ENCODE results near the gene DNAJC6.

The DNAJC6 gene

DNA sequence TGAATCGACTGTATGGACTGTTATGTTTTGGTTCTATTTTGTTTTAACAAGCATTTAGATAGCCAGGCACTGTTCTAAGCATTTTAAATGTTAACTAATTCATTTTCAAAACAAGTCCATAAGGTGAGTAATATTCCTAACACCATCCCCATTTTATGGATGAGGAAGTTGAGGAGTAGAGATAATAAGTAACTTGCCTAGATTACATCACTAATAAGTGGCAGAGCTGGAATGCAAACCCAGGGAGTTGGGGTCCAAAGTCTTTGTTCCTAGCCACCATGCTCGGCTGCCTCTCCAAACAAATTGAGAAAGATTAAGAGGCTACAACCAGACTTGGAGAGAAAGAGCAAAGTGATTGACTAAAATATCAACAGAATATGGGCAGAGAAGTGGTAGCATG is 98.5 kb downstream of the DNAJC6 start:
- DNase-seq (ENCODE audit: low spot score), result no peak

DNA sequence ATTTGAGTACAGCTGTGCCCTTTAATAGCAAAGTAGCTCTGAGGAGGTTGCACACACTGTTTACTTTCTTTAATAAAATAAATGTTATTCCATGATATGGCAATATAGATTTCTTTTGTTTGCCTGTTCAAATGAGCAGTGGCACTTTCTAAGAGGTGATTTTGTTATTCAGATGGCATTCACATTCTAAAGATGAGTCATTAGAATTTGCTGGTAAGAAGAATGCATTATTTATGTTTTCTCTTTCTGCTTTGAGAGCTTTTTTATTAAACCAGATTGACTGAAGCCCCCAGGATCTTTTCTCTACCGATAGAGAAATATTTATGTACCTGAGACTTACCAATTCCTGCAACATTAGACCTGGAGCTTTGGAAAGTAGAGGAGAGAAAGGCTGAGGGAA is 100.0 kb downstream of the DNAJC6 start:
- no peak for DNase-seq (ENCODE audit: low spot score)

DNA sequence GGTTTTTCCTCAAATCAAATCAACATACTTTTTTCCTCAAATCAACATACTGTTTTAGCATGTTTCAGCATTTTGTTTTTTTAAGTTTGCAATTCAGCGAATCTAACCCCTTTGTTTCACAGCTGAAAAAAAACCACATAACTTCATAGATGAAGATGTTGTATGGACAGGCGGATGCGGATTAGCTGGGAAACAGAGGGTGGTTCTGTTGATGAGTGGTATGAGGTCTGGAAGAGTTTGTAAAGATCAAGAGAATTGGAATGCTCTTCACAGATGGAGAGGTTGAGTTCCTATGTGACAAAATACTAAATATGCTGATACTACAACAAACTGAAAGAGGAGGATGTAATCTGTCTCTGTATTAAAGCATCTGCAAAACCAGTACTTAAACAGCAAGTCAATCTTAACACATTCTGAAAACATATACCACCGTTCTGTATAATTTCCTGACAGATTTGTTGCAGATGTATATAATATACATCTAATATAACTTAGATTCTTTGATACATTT is 100.5 kb downstream of the DNAJC6 start:
- DNase-seq (ENCODE audit: low spot score), result no peak

DNA sequence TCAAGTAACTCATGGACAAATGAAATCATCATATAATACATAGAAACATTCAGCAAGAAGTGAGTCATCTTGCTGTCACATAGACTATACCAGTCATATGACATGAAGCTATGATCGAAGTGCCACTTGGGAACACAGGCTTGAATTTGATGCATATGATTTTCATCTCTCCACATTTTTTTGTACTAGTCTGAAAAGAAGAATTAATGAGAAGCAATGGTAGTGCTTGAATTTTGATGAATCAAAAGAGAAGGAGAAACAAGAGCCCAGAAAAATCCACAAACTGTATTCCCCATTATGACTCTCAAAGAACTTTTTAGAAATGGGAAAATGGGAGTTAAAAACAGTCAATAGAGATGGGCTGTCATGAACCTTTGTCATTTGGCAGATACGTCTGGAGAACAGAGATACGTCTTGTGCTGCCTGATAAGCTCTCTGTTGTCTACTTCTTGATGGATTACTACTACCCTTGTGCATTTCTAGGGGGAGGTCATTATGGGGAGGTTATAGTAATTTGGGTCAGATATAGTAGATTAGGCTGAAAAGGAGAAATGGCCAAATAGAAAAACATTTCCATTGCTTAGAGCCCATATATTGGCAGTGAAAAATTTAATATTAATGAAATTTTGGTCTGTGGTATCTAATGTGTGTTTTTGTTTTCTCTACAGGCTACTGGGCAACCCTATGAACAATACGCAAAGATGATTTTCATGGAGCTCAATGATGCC is 103.1 kb downstream of the DNAJC6 start:
- no peak for DNase-seq (ENCODE audit: low spot score)

DNA sequence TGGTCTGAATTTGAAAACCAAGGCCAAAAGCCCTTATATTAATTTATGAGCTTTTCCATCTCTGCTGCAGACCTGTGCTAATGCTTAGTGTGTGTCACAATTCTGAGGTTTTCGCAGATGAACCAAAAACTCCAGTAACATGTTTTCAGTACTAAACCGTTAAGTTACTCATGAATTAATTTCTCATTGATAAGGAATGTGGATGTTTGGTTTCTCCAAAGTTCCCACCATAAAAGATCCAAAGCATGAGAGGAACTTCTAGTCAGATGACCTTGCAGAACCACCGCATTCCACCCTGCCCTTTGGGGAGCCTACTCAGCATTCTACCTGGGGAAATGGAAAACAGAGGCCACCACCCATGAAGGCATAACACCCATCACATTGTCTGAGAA is 103.6 kb downstream of the DNAJC6 start:
- no peak for DNase-seq (ENCODE audit: low spot score)

DNA sequence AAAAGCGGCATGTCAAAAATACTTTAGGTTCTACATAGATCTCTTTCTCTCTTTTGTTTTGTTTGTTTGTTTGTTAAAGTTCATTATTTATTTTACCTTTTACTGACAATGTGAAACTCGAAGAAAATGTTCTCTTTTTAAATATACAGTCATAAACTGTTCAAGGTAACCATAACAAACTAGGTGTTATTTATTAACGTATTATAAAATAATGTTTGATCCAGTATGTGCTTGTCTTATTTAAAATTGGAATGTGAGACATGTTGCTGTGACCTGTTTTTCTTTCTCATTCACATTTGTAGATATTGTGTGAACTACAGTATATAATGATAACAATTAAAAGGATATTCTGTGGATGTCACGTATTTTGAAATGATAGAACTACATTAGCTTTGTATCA is 105.2 kb downstream of the DNAJC6 start:
- no peak for DNase-seq (ENCODE audit: low spot score)

DNA sequence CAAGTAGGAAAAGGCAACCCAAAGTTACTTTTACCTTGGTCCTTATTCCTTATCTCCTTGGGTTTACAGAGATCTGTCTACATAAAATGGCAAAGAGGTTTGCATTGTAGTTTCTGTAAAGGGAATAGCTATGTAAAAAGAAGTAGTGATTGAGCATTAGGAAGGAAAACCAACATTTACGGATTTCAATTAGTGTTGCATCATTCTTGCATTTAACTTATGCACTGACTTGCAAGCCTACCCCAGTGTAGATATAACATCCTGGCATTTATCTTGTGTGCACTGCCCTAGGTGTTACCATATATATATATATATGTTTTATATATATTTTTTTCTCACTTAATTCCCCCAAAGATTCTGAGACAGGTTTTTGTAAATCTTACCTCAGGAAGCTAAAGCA is 107.4 kb downstream of the DNAJC6 start:
- DNase-seq (ENCODE audit: low spot score), result no peak

DNA sequence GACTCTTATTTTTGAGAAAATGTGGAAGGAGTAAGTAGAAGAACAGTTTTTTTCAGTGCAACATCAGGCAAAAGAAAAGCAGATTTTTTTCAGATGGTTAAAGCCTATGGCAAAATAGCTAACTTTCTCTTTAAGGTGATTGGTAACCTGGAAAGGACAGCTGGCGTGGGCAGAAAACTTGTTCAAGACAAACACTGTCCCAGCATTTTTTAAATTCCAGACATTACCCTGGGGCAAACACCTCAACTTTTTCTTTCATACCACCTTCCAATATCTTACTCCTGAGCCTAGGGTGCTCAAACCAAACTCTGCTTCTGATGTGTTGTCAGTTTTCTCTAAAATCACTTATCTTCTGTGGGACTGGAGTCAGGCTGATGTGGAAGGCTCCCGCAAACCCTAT is 108.4 kb downstream of the DNAJC6 start:
- no peak for DNase-seq (ENCODE audit: low spot score)

DNA sequence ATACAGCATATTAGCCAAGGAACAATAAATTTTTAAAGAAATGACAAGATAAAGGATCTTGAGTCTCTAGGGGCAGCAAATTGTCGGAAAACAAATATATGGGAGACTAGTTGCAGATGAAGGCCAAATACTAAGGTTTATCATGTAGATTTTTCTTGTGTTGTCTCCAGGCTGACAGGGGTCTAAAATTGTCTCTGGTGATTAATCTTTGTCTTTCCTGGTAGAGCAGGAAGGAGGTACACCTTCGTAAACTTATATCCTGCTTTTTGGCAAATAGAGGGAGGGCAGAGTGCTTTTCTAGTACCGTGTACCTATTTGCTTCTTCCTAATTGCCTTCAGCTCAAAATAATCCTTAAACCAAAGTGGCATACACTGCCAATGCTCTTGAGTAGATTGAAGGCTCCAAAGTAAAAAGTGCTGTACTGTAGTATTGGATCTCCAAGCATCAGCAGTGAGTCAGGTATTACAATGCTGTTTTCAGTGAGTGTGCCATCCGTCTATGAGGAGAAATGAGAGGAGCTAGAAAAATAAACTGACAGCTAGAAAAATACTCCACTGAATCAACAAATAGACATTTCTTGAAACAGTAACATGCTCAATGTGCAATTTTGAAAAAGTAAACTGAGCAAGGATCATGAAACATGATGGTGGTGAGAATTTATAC is 109.3 kb downstream of the DNAJC6 start:
- DNase-seq (ENCODE audit: low spot score), result no peak

DNA sequence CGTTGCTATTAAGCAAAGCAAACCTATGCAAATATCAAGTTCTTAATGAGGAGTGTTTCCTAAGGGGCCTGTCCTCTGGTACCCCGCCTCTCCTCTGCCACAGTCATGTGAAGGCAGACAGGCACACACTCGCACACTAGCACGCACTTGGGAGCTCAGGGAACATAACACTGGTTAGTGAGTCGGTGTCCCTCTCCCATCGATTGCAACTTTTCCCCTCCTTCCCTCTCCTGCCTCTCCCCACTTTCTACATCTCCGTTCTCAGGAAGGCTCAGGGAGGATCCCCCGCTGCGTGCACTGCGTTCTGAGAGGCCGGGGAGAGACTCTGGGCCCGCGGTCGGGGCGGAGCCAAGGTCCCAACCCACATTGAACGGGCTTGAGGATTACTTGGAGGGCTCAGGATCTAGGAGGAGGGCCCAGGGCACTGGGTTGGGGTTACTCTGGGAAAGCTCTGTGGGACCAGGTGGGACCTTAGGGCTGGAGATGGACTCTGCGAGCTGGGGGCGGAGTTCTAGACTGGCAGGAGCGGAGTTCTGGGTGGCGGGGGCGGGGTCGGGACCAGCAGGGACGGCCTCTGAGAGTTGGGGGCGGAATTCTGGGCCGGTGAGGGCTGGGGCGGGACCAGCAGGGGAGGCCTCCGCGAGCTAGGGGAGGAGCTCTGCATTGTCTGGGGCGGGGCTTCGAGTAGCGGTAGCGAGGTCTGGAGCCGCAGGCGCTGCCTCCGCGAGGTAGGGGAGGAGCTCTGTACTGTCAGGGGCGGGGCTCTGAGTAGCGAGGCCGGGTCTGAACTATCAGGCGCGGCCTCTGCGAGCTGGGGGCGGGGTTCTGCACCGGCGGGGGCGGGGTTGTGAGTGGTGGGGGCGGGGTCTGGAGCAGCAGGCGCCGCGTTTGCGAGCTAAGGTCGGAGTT is 110.6 kb downstream of the DNAJC6 start:
- DNase-seq (ENCODE audit: low spot score), result peak; percentile 98

DNA sequence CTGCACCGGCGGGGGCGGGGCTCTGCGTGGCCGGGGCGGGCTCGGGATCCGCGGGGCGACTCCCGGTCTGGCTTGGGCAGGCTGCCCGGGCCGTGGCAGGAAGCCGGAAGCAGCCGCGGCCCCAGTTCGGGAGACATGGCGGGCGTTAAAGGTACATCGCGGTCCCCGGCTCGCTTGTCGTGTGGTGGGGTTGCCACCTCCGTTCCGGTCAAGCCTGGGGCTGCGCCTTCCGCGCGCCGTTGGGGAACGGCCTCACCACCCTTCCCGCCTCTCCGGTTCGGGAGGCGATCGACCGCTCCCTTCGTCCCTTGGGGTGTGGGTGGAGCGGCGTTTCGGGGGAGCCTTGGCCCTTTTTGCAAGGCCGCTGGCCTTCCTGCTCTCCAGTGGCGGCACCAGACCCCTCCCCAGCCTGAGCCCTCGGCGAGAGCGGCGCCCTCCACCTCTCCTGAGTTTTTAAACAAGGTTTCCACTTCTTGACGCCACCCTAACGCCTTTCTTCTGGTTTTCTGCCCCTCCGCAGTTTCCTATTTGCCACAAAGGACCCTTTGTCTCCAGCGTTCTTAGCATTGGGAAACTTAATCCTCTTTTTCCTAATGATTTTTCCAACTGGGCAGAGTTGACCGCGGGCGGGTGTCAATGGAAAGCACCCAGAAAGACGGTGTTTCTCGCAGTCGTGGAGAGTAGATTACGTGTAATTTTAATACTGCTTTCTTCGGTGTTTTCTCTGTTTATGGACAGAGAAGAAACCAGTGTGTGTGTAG is 111.4 kb downstream of the DNAJC6 start, which contains the start of the genes LEPR and LEPROT:
Gene LEPR, plus strand, starts transcription at position 79 of the 761 bp plus-strand sequence. CDS start 144,898 bp downstream, outside the sequence.
Gene LEPROT, plus strand, starts transcription at position 79 of the 761 bp plus-strand sequence. Its CDS starts 57 bp downstream, at position 136.
- DNase-seq (ENCODE audit: low spot score), result no peak

DNA sequence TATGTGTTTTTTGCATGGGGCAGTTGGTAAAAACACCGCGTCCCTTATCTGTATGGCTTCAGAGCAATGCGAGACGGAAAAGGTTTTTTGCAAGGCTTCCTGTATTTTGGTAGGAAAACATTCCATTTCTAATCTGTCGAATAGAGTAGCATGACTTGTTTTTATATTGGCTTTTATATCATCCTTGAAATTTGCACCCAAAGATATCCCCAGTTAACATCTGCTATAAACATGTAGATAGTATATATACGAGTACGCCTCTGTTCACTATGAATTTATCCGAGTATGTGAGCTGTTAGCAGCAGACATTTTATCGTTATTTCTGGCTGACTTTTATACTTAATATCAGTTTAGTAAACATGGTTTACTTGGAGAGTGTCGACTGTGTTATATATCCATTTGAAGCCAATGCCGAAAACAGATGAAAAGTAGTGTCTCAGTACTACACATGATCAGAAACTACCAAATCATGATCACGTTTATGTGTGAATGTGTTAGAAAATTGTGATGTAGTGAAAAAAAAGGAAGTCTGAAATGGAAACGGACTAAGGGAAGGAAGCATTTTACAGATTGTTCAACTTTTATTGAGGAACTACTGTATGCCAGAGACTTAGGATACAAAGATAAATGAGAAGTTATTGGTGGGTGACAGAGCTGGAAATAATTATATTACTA is 112.1 kb downstream of the DNAJC6 start:
- DNase-seq (ENCODE audit: low spot score), result no peak

DNA sequence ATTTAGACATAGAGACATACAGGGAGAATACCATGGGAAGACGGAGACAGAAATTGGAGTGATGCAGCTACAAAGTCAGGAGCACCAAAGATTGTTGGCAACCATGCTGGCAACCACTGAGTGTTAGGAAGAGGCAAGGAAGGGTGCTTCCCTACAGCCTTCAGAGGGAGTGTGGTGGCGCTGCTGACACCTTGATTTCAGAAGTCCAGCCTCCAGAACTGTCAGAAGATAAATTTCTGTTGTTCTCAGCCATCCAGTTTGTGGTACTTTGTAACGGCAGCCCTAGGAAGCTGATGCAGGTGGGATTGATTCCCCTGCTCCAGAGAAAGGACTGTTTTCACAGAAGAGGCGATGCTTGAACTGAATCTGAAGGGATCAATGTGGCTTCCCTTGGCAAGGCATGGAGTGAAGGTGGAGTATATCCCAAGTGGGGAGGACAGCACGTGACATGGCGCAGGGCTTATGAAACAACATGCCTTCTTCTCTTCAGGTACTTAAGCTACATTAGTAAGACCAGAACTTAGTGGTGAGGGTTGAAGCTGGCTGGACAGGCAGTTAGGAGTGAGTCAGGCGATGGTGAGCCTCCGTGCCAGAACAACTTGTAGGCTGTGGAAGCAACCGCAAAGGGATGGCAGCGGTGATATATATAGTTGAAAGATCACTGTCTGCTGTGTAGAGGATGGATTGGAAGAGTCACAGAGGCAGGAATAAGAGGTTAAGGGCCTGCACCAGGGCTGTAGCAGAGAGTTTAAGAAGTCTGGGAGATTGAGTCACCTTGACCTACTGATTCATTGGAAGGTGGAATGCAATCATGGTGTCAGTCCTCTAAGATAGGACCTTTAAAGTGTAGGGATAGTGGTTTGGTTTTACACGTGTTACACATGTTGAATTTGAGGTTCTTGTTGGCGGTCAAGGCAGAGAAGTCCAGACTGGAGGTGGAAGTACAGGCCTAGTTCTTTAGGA is 113.2 kb downstream of the DNAJC6 start:
- no peak for DNase-seq (ENCODE audit: low spot score)

DNA sequence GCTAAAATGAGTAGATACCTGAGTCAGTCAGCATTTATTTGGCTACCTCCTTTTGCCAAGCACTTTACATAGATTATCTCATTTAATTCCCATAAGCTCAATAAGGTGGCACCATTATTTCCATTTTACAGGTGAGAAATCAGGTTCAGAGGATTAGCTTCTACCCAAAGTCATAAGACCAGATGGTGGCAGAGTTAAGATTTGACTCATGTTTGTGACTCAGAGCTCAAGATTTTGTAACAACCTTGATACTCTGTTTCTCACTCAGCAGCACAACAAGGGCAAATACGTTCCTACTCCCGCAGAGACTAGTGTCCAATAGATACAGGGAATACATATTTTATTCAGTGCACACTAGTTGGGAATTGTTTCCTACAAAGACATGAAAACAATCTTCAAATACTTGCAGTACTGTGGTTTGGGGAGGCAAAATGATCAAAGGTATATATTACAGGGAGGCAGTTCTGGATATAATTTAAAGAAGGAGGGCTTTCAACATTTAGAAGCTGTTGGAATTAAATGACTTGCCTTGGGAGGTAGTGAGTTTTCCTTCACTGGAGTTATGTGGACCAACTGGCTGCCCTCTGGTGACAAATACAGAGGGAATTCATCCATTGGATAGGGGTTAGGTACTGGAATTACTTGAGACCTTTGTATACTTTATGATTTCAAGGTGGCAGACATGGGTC is 114.7 kb downstream of the DNAJC6 start:
- DNase-seq (ENCODE audit: low spot score), result peak; percentile 41

DNA sequence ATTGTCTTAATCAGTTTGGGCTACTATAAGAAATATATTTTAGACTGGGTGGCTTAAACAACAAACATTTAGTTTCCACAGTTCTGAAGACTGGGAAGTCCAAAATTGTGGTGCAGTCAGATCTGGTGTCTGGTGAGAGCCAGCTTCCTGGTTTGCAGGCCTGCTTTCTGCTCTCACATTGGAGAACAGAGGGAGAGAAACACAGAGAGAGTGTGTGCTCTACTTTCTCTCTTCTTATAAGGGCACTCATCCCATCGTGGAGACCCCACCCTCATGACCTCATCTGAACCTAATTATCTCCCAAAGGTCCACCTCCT is 115.2 kb downstream of the DNAJC6 start:
- DNase-seq (ENCODE audit: low spot score), result no peak

DNA sequence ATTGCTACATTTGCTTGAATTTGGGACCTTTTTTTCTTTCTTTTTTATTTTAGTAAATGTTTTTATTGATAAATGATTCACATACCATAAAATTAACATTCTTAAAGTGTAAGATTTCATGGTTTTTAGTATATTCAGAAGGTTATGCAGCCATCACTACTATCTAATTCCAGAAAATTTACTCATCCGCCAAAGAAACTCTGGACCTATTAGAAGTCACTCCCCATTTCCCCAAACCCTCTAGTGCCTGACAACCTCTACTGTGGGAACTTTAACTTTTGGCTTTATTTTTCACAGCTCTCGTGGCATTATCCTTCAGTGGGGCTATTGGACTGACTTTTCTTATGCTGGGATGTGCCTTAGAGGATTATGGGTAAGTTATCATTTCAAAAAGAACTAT is 115.7 kb downstream of the DNAJC6 start:
- DNase-seq (ENCODE audit: low spot score), result no peak

DNA sequence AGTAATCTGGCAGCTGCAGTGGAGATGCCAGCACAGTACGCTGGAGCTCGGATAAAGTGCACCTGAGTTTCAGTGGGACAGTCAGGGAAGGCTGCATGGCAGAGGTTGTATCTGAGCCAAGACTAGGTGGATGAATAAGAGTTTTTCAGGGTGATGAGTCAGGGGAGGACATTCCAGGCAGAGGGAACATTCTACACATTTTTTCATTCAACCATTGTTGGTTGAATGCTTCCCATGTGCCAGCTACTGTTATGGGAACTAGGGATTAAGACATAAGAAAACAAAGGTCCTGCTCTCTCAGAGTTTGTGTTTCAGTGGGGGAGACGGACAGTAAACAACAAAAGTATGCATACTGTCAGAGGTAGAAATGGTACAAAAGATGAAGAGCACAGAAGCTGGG is 116.4 kb downstream of the DNAJC6 start:
- DNase-seq (ENCODE audit: low spot score), result peak; percentile 37

DNA sequence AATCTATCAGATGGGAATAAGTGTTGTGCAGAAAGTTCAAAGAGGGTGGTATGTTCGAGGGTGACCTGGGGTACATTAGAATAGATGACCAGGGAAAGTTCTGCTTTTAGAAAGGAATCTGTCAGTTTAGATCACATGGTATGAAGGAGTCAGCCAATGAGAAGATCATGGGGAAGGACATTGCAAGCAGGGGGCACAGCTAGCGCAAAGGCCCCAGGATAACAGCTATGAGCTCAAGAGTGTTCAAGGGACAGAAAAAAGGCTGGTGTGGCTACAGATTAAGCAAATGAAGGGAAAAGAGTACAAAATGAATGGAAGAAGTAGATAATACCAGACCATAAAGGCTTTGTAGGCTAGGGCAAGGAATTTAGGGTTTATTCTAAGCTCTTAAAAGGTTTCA is 119.7 kb downstream of the DNAJC6 start:
- no peak for DNase-seq (ENCODE audit: low spot score)

DNA sequence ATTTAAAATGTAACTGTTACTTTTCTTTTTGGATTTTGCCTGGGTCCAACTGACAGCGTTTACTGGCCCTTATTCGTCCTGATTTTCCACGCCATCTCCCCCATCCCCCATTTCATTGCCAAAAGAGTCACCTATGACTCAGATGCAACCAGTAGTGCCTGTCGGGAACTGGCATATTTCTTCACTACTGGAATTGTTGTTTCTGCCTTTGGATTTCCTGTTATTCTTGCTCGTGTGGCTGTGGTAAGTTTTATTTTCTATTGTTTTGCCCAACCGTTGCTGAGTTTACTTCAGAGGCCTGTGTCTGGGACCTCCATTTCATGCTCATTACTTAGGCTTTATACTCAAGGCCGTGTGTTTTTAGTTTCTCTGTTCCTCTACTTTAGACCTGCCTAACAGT is 120.5 kb downstream of the DNAJC6 start:
- DNase-seq (ENCODE audit: low spot score), result no peak
